NOMO-1 treated with dmso at 0.1 percent for 144 hours (cell line): Measurements from ENCODE around the gene ARHGAP22.

ENCODE experiments used
- DNase-seq: peaks from one replicate; lab custom pipeline; 2025; ENCODE audit not compliant: unreplicated experiment; lab: John Stamatoyannopoulos, UW

Gene ARHGAP22

GRCh38 chr10:48501226-48501625 is 103.6 kb downstream of the ARHGAP22 start:
- DNase-seq: no peak

GRCh38 chr10:48500771-48501170 is 104.1 kb downstream of the ARHGAP22 start:
- DNase-seq: no peak

- DNase-seq: no peak
Observed at GRCh38 chr10:48498940-48499510, 105.8 kb downstream of the ARHGAP22 start.

DNA sequence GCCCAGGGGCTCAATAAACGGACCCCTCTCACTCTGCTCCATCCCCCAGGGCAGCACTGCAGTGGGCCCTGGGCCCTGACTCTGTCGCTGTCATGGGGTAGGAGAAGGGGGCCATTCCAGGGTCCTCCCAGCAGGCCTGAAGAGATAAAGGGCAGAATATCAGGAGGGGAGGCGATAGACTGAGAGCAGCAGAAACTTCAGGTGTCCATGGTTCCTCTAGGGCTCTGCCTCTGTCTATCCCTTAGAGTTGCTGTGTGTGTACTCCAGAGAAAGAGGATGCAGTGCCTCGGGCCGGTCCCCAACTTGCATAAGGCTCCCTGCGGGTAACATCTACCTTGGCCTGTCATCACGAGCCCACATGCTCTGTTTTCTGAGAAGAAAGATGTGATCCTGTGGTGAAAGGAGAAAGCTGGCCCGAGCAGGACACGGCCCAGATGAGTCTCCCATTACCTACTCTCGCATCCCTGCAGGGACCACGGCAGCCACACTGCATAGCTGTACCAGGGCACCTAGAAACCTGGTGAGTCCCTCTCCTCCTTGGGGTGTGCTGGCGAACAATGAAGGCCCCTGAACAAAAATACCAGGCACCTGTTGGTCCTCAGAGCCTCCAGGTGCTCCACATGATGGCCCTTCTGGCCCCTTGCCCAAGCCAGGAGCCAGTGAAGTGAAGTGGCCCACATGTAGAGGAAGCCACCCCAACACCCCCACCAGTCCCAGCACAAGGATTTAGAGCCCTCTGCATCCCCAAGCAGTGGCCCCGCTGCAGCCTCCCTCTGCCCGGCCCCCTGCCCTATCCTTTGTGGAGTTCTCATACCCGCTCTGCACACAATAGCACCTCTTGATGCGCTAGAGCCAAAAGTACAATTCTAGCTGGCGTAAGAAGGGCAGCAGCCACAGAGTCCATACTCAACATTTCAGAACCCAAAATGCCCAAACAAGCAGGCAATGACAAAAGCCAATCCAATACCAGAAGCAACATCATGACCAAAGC is 106.8 kb downstream of the ARHGAP22 start:
- no peak for DNase-seq

GRCh38 chr10:48496831-48497779 is 107.8 kb downstream of the ARHGAP22 start:
- DNase-seq: no peak

GRCh38 chr10:48496105-48496830 is 108.6 kb downstream of the ARHGAP22 start:
- DNase-seq: no peak

DNA sequence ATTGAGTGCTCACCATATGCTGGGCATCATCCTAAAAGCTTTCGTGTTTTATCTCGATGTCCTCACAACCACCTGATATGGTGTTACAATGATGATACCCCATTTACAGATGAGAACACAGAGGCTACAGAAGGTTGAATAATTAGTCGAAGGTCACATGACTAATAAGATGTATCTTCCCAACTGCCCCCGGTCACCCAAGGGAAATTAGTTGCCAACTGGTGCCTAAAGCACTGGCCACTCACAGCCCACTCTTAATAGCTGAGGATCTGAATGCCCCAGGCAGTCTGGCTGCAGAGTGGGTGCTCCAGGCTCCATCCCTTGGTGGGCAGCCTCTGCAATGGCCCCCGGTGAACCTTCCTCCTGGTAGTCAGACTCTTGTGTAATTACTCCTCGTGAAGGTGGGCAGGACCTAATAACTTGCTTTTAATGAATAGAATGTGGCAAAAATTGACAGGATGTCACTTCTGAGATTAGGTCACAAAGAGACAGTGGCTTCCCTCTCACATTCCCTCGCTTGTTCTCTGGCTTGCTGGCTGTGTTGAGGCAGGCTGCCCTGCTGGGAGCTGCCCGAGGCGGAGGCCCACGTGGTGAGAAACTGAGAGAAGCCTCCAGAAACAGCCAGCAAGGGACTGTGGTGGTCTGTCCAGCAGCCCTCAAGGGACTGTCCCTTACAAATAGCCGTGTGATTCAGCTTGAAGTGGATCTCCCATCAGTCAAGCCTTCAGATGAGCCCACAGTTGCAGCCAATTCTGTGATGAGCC is 109.4 kb downstream of the ARHGAP22 start:
- no peak for DNase-seq

- no peak for DNase-seq
Observed at GRCh38 chr10:48494611-48495010, 110.3 kb downstream of the ARHGAP22 start.

- no peak for DNase-seq
Observed at GRCh38 chr10:48494073-48494472, 110.8 kb downstream of the ARHGAP22 start.

DNA sequence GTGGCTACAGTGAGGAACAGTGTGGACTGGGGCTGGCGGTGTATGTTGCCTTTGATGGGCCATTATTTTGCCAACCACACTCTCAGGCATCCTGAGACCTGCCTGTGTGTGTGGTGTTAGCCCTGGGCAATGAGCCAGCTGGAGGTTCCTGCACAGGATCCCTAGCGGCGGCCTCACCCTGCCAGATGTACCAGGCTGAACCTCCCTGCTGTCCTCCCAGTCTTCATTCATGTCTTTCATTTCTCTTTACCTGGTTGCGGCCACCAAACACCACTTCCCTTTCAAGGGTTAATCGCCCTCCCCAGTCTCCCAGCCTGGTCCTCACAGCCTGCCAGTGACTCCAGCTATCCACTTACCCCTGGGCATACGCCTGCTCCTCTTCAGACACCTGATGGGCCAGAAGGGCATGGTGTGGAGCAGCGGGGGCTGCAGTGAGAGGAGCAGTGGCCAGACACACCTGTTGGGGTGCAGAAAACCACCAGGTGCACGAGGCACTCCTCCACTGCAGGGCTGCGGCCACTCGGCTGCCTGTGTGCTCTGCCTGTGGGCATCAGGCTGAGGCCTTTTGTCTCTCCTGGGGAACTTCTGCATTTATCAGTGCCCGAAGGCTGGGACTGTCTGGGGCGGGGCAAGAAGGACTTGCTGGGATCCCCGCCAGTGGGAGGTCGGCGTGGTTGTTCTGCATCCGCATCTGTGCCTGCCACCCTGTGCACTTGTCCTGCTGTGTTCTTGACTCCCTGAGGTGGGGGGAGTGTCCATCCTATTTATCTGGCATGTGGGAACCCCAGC is 111.6 kb downstream of the ARHGAP22 start:
- no peak for DNase-seq

DNA sequence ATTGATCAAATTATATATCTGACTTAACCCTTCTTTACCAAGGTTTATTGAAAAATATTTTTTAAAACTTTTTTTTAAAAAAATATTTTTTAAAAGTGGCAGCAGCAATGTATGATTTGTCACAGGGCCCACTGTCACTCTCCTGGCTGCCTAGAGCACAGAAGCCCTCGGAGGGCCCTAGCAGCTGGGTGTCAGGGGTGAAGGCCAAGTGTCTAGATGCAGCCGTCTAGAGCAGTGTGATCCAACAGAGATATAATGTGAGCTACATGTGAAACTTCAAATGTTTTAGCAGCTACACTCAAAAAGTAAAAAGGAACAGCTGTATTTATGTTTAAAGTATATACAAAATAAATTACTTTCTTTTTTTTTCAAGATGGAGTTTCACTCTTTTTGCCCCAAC is 112.7 kb downstream of the ARHGAP22 start:
- no peak for DNase-seq

- DNase-seq: no peak
Observed at GRCh38 chr10:48491392-48492139, 113.3 kb downstream of the ARHGAP22 start.

DNA sequence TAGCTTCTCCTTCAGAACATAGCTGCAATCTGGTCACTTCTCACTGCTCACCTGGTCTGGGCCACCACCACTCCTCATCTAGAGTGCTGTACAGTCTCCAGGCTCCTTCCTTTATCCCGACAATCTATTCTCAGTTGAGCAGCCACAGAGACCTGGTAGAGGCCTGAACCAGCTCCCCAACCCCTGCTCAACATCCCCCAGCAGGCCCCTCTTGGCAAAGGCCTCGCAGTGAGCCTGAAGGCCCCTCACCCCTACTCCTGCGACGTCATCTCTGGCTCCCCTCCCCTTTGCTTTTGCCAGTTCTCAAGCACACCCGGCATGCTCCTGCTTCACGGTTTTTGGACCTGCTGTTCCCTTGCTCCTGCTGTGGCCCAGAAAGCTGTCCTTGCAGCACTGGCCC is 113.9 kb downstream of the ARHGAP22 start:
- no peak for DNase-seq

DNA sequence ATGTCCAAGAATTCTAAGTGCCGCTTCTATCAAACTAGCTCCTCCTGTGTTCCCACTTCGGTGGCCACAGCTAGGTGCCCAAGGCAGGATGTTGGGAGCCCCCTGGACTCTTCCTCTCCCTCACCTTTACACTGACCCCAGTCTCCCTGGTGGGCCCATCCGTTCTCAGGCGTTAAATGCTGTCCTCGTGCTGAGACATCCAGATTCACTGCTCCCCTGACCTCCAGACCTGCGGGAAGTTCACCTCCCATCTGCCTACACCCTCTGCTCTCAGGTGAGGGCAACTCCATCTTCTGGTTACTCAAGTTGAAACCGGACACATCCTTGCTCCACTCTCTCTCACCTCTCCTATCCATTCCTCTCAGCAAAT is 114.3 kb downstream of the ARHGAP22 start:
- no peak for DNase-seq

- DNase-seq: no peak
Observed at GRCh38 chr10:48489099-48489498, 115.8 kb downstream of the ARHGAP22 start.

DNA sequence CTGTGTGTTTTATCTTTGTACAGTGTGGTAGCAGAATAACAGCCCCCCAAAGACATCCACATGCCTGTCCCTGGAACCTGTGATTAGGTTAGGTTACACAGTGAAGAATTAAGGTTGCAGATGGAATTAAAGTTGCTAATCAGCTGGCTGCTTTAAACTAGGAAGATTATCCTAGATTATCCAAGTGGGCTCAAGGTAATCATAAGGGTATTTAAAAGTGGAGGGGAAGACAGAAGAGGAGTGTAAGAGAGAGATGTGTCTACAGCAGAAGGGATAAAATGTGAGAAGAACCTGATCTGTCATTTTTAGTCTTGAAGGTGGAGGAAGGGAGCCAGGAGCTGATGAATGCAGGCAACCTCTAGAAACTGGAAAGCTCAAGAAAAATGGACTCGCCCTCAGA is 117.6 kb downstream of the ARHGAP22 start:
- no peak for DNase-seq

- DNase-seq: no peak
Observed at GRCh38 chr10:48485711-48486110, 119.2 kb downstream of the ARHGAP22 start.

DNA sequence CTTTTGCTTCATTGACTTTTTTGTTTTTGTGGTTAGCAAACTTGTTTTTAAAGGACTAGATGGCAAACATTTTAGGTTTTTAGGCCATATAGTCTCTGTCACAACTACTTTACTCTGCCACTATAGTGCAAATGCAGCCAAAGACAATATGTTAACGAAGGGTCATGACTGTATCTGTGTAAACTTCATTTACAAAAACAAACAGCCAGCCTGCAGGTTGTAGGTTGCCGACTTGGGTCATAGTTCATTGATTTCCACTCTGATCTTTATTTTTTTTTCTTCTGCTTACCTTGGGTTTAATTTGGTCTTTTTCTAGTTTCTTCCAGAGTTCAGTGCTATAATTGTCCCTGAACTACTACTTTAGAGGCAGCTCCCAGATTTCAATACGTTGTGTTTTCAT is 120.0 kb downstream of the ARHGAP22 start:
- no peak for DNase-seq
